Activated CD4-positive, alpha-beta T cell treated with anti-CD3 and anti-CD28 coated beads for 4 hours (primary cell): ENCODE data around the gene DYNLT1.
"Not testable (repeated sequence)": the region's sequence is repeated elsewhere in the genome, so short reads cannot be mapped to it uniquely, and the experiment has no call there.

Experiments
- DNase-seq, 2 donors: peaks; one replicate each; pipeline ENCODE4 v3.0.0-alpha.2; 2020

Gene DYNLT1

DNA sequence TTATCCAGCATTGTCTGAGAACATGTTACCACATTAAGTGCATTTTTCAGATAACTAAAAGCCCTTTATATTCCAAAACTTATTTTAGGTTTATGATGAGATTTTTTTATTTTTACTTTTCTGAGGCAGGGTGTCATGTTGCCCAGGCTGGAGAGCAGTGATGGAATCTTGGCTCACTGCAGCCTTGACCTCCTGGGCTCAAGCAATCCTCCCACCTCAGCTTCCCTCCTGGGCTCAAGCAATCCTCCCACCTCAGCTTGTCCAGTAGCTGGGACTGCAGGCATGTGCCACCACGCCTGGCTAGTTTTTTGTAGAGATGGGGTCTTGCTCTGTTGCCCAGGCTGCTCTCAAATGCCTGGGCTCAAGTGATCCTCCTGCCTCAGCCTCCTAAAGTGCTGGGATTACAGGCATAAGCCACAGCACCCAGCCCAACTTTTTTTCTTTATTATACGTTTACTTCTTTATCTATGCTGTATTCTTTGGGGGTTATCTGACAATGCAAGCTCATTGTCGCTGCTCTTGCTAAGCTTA lies 6.2 kb downstream of the DYNLT1 start:
- no peak for DNase-seq

DNA sequence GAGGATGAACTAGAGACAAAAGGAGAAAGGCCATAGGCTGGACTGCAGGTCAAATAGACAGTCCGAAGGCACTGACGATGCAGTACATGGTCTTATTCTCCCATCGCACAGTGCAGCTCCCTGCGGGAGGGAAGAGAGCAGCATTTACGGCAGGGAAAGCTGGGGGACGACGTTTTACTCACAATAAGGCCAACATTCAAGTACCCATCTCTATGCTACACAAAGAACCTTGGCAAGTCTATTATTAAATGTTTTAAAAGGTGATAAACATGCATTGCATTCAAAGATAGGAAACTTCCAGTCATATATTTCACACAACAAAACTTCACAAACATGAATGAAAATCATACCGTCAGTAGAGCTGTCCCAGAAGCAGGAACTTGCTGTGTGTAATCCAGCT lies 7.8 kb downstream of the DYNLT1 start:
- no peak for DNase-seq

DNA sequence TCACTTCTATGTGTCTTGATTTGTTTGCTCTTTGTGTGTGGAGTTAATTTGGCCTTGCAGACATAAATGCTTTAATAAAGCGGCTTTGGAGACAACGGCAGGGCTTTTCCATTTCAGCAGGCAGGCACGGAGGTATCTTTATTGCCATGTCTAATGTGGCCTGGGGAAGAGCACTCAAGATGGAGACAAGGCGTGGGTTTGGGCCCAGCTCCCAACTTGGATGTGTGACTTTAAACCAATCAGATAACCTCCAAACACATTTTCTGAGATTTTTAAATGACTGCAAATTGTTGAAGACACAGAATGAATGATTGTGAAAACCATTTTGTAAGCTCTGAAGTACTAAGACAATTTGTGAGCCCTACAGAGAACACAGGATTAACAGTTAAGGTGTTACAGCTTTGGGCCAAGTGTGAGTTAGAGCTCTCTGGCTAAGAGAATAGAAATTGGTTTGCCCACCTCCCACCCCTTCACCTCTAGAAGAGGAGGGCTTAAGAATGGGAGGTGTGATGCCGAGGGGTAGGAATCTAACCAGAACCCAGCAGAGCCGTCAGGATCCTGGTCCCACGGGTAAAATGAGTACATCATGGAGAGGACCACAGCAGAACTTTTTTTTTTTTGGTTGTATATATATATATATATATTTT lies 9.0 kb downstream of the DYNLT1 start:
- no peak for DNase-seq

DNA sequence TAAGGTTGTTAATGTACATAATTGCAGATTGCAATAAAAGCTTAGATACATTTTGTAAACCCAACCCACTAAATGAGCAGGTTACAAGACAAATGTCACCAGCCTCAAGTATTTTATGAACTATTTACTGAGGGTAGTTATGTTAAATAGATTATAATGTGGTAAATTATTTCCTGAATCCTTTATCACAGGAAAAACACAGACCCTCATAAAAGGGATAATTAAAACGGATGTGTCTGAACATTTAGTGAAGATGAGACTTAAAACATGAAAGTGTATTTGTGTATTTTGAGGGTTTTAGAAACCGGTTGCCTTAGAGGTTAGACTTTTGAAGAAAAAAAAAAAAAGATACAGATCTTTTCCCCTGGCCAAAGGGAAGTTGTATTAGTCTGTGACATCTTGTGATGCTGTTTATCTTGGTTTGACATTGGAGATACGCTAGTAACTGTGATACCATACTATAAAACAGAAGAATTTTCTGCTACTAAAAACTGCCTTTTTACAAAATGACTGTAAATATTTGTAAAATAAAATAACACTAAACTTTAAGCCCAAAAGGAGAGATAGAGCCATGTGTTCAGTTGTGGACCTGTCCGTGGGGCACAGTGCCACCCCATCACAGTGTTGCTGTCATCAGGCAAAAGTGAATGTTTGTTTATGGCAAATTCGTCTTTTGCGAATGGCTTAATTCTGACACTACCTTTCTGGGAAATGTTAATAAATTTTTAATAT lies 9.7 kb downstream of the DYNLT1 start:
- DNase-seq: no peak

DNA sequence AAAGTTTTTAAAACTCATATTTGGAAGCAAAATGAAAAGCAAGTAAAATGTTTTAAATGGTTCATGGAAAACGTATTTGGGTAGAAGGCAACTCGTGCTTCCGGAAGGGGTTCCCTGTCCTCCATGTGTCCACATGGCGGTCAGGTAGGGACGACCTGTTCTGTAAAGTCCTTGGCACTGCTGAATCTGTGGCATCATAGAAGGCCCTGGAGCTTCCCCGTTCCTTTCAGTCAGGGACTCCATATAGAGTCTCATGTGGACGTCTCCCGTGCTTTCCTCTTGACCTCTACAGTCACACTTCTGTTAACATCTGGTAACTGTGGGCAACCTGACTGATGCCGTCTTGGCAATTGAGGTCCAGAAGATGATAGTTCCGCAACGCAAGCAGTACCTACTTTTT lies 11.4 kb downstream of the DYNLT1 start:
- DNase-seq: no peak

DNA sequence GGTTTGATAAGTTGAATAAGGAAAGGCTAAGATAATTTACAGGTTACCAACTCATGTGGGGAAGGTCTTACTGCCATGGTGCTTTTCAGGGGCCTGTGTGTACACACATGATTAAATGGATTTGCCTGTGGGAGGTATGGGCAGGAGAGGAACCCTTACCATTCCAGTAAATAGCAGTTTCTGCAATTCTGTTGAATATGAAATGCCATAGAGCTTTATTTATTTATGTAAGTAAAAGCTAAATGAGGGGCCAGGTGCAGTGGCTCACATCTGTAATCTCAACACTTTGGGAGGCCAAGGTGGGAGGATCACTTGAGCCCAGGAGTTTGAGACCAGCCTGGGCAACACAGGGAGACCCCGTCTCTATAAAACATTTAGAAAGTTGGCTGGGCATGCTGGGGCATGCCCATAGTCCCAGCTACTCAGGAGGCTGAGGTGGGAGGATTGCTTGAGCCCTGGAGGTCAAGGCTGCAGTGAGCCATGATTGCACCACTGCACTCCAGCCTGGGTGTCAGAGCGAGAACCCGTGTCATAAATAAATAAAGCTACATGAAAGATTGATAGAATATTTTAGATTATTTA lies 11.9 kb downstream of the DYNLT1 start:
- not testable (repeated sequence) for DNase-seq

DNA sequence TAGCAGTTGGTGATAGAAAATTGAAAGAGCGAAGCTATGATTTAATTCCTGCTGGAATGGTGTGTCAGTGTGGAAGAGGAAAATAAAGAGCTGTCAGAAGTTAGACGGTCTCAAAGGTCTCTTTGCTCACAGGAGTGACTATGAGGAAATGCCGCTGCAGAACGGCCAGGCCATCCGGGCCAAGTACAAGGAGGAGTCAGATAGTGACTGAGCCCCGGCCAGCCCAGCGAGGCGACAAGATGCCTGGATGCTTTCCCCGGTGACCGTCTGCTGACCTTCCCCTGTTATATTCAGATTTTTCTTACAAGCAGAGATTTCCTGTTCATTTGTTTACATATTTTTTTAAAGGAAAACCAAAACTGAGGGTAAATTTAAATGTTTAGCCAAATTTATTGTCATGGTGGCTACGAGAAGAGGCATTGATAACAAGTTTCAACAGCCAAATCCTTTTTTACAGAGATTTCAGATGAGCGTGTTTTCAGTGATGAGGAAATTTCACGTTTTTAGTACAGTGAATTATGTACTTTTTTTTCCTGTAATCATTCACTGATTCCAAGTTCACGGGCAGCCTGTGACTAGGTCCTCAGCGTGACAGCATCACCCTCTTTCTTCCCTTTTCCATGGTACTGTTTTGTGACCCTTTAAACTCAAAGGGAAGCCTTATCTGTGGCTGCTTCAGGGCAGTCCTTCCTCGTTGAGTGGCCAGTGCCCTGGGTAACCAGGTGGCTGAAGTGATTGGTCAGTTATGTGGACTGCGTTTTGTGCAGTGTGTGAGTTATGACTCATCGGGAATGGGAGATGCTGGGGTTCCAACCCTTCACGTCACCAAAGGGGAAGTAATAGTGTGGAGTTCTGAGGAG lies 12.6 kb downstream of the DYNLT1 start:
- DNase-seq: no peak

DNA sequence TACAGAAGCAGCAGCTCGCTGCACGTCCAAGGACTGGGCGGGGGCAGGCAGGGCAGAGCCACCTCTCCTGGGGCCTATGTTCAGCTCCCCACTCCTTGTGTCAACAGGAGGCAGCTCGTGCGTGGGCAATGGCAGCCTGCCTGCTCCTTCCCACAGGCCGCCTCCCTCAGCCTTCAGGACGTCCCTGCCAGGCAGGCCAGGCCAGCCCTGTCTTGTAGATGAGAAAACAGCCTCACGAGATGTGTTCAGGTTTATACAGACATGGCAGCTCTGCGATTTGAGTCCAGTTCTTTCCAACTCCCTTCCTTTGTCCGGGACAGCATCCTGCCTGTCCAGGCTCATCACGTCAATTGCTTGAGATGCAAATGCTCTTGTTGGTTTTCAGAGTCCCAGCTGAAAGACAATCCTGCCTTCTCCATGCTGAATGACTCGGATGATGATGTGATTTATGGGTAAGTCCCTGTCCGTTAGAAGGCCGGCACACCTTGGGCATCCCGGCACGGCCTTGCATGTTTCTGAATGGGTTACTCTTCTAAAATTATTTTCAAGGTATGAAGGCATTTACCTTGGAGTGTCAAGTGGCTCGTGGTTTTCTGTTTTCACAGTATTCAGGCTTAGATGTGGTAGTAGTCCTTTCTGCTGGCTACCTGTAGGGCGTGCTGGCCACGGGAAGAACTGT lies 13.5 kb downstream of the DYNLT1 start:
- DNase-seq: no peak

DNA sequence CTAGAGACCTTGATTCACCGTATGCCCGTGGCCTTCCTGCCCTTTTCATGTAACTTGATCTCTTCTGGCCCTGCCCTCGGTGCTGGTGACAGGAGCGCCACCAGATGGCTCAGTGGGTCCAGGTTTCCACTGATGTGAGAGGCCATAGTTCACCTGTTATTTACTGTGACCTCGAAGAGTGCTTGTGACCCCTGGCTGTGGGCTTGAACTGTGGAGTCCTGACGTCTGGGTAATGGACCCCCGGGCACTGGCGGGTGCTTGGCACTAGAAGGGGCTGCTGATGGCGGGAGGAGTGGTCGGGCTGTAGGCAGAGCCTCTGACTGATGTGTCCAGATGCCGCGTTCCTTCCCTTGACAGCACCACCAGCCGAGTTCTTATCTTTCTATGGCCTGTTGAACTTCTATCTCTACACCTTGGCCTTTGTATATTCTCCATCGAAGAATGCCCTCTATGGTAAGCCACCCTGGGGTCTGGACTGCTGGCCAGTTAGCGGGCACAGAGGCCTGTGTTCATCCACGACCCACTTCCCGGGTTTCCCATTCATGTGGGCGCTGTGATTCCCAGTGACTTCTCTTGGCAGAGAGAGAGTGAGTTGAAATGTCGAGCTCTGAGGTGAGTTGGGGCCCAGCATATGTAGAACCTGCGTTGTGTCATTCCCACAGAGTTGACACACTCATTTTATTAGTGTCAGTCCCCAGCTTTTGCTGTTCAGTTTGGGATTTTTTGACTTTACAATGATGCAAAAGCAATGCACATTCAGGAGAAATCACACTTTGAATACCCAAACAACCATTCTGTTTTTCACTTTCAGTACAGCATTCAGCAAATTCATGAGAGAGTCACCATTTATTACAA lies 14.9 kb downstream of the DYNLT1 start:
- peak in 1 of 2 donors; percentile 39 for DNase-seq

DNA sequence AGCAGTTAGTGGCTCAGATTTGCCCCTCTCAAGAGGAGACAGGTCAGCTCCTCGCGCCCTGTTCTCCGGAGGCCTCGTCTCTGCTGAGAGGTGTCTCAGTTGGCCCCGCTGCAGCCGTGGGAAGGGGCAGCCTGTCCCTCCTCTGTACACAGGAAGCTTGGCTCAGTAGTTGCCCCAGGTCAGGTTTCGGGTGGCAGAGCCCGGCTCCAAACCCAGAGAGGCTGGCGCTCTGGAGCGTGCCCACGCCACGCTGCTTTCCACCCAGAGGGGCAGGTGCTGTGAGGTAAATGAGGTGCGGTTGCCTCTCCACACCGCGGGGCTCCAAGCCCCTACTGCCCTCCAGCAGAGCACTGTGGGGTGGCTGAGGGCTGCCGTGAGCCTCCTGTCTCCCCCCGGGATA lies 16.0 kb downstream of the DYNLT1 start:
- no peak for DNase-seq

DNA sequence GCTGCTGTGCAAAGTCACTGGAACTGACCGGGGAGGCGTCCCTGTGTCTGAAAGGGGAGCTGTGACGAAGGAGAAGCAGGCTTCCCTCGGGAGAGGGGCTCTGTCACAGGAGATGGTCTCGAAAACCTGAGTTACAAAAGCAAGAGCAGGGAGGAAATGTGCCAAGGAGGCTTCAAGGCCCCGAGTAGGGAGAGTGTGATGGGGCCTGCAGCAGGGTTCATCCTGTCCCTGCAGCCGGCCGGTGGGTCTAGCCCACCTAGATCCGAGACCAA lies 16.7 kb downstream of the DYNLT1 start:
- DNase-seq: no peak

DNA sequence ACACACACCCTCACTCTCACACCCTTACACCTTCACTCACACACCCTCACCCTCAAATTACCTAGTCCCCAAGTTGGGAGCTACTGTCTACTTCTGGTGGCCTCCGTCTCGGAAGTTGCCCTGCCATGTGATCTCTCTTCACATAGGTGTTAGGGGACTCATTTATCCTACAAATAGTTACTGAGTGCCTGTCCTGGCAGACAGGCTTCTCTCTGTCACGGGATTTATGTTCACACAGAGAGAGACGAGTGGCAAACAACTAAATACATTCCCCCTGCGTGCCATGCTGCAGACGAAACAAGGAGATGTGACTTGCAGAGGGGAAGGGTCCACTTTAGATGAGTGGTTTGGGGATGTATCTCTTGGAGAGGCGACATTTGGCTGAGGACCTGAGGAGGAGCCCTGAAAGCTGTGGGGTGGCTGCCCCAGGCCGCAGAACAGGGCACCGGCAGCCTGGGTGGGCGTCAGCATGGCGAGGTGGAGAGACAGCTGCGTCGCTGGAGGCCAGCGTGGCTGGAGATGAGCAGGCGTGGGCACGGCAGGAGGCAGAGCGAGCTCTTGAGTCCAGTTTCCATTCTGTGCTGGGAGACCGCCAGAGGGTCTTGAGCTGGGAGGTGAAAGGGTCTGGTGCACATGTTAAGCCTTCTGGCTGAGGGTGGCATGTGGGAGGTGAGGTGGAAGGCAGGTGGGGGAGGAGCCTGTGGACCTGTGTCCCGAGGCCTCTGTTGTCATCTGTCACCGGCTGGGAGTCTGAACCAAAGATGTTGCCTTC lies 17.2 kb downstream of the DYNLT1 start:
- no peak for DNase-seq

DNA sequence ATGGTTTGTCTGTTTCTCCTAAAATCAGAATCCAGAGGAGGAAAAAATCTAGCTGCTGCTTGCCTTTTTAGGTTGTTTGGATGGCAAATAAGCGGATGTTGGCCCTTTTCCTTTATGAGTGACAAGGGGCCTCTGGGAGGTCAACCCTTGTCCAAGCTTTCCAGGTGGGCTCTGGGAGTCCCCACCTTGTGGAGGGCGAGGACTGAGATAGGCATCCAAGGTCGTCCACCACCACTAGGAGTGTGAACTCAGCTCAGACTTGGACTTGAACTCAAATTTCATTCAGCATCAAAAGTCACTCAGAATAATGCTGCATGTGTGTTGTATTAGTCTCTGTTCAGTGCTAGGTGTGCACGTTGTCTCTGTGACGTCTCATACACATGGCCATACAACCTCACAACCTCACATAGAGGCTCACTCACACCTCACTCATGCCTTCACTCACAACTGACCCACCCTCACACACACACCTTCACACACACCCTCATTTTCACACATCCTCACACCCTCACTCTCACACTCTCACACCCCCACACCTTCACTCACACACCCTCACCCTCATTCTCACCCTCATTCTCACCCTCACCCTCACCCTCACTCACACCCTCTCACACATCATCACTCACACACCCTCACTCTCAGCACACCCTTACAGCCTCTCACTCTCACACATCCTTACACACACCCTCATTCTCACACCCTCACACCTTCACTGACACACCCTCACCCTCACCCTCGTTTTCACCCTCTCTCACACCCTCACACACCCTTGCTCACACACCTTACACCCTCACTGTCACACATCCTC lies 18.0 kb downstream of the DYNLT1 start:
- no peak for DNase-seq

DNA sequence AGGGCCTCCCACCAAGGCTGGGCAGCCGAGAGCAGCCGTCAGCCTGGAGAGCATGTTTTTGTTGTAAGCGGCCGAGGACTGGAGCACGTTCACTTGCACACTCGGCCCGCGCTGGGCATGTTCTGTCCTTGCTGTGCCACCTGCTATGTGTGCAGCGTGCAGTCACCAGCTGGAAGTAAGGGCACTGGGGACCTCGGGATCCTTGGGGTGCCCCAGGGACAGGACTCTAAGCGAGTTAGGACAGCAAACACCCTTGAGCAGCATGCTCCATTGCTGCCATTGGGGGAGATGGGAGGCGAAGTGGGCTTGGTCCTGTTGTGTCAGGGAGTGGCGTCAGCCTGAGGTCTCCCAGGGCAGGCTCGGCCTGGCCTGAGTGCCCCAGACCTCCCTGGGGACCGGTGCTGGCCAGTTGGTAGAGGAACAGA lies 18.6 kb downstream of the DYNLT1 start:
- no peak for DNase-seq

DNA sequence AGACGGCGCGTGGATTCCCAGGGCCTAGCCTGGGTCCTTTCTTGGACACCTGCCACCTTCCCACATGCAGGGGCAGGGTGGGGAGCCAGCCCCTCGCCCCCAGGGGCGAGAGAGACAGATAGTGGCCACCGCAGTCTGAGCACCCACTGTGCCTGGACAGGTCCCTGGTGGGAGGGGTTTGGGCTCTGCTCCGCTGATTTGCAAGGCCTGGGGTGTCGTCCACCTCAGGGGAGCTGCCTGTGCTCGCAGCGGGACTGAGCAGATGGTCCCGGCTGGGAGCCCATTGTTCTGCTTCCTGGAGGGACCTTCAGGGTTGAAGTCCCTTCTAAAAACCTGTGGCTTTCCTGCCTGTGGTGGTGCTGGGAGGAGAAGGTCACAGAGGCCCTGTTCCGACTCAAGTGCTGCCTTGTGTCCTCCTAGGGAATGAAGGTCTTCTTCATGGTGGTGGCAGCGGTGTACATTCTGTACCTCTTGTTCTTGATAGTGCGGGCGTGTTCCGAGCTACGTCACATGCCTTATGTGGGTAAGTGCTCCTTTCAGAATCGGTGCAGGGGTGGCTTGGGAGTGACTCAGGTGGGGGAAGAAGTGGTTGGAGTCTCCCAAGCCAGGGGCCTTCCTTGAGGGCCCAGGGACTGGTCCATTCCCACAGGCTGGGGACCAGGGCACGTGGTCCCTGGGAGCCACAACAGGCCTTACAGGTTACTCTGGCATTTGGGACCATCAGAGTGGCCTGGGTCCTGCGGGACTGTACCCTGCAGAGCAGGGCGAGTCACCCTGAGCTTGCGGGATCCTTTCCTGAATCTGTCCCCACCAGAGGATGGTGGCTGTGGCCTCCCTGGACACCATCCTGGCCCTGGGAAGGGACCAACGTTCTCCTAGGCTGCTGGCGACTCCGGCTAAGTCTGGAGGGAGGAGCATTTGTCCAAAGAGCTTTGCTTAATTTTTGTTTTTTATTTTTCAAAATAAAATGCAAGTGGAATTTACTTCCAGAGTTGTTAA lies 19.6 kb downstream of the DYNLT1 start:
- DNase-seq: no peak

DNA sequence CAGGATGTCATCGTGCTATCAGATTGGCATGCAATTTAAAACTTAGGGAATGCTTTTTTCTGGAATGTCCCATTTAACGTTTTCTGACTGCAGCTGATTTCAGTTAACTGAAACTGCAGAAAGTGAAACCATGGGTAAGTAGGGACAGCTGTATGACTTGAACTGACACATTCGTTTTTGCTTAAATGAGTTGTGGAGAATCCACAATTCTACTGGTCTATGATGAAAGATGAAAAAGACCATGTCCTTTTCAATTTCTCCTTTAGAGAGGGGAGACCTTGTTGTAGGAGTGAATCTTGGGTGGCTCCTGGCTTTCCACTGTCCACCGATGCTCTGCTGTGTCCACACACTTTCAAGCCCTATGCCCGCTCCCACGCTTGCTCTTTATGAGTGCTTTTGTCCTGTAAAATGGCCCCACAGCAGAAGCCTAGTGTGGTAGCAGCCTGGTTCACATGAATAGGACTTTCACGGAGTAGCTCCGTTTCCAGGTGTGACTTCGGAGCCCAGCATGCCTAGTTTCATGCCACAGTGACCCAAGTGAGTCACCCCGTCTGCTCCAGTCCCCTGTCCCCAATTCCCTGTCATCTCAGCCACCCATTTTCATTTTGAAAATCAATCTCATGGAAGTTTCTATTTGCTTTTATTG lies 21.9 kb downstream of the DYNLT1 start:
- DNase-seq: no peak

DNA sequence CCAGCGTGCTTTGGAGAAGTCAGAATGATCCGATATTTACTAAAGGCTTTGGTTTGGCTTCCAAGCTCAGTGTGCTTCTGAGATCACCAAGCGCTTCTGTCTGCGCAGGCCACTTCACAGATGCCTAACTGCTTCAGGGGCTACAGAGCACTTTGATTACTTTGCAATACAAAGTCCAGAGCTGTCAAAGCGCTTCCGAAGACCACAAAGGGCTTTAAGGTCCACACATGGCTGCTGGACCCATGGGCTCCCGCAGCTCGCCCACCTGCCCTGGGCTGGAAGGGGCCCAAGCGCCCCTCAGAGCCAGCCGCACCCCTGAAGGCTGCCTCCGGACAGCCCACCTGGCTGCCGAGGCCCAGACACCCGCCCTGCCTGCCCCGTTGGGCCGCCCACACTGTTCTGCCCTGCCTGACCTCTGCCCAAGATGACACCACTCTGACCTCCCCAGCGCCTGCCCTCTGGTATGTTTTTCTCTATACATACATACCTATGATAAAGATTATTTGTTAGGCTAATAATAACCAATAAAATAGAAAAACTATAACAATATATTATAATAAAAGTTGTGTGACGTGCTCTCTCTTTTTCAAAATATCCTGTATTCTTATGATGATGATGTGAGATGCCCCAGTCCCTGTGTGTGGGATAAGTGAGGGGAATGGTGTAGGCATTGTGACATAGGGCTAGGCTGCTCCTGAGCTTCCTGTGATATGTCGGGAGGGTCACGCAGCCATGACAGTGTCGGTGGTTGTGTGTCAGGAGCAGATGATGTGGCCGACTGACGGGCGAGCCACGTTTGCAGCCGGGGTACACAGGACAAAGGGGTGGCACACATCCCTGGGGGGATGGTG lies 22.6 kb downstream of the DYNLT1 start:
- DNase-seq: no peak
